ENCODE measurements around the gene STK32B. TPM values are rescaled to one million over a fixed set of nuclear protein-coding genes. Genes with fewer than 3 reads are reported as not detected.

Gene STK32B
- total RNA-seq, 1 donor from 2014 or later: not detected

GRCh38 chr4:5409972-5410618, 358.8 kb downstream of the STK32B start:
- intact Hi-C loops (cut with micrococcal nuclease): no loop called here
- Mint-ChIP-seq H3K4me3 (no peak overlapping the region), H3K9me3 (peaks cover 17% of the 10 kb centered on the region), H3K27me3 (ENCODE audit: insufficient read depth) (no peaks in the 10 kb centered on the region), H3K4me1 (ENCODE audit: low read depth) (no peaks in the 10 kb centered on the region), H3K27ac (no peak overlapping the region), H3K36me3 (ENCODE audit: low read depth) (no peaks in the 10 kb centered on the region)
- DNase-seq (ENCODE audit: low spot score): no peak

GRCh38 chr4:5412296-5412695, 361.0 kb downstream of the STK32B start:
- Mint-ChIP-seq H3K4me3 (no peak overlapping the region), H3K4me1 (ENCODE audit: low read depth) (no peaks in the 10 kb centered on the region), H3K9me3 (peaks cover 2% of the 10 kb centered on the region), H3K36me3 (ENCODE audit: low read depth) (no peaks in the 10 kb centered on the region), H3K27me3 (ENCODE audit: insufficient read depth) (no peaks in the 10 kb centered on the region), H3K27ac (no peak overlapping the region)
- no peak for DNase-seq (ENCODE audit: low spot score)
- intact Hi-C loops (cut with micrococcal nuclease): no loop called here

GRCh38 chr4:5412751-5413150, 361.5 kb downstream of the STK32B start:
- Mint-ChIP-seq H3K4me1 (ENCODE audit: low read depth) (no peaks in the 10 kb centered on the region), H3K36me3 (ENCODE audit: low read depth) (no peaks in the 10 kb centered on the region), H3K27me3 (ENCODE audit: insufficient read depth) (no peaks in the 10 kb centered on the region), H3K27ac (no peak overlapping the region), H3K4me3 (no peak overlapping the region), H3K9me3 (no peaks in the 10 kb centered on the region)
- intact Hi-C loops (cut with micrococcal nuclease): no loop called here
- DNase-seq (ENCODE audit: low spot score): no peak

GRCh38 chr4:5416637-5417036, 365.4 kb downstream of the STK32B start:
- Mint-ChIP-seq H3K4me1 (ENCODE audit: low read depth) (no peaks in the 10 kb centered on the region), H3K27me3 (ENCODE audit: insufficient read depth) (no peaks in the 10 kb centered on the region), H3K9me3 (peaks cover 5% of the 10 kb centered on the region), H3K36me3 (ENCODE audit: low read depth) (no peaks in the 10 kb centered on the region), H3K4me3 (no peak overlapping the region), H3K27ac (no peak overlapping the region)
- intact Hi-C loops (cut with micrococcal nuclease): no loop called here
- DNase-seq (ENCODE audit: low spot score): no peak

GRCh38 chr4:5420266-5420665, 369.0 kb downstream of the STK32B start:
- DNase-seq (ENCODE audit: low spot score): no peak

GRCh38 chr4:5421416-5421815, 370.1 kb downstream of the STK32B start:
- DNase-seq (ENCODE audit: low spot score): no peak
- Mint-ChIP-seq H3K36me3 (ENCODE audit: low read depth) (no peaks in the 10 kb centered on the region), H3K9me3 (peaks cover 5% of the 10 kb centered on the region), H3K4me1 (ENCODE audit: low read depth) (no peaks in the 10 kb centered on the region), H3K27ac (no peak overlapping the region), H3K4me3 (no peak overlapping the region), H3K27me3 (ENCODE audit: insufficient read depth) (no peaks in the 10 kb centered on the region)
- intact Hi-C loops (cut with micrococcal nuclease): no loop called here

More at GRCh38 chr4:5420266-5420665, 369.0 kb downstream of the STK32B start:
- Mint-ChIP-seq H3K9me3 (peaks cover 5% of the 10 kb centered on the region), H3K27ac (no peak overlapping the region), H3K36me3 (ENCODE audit: low read depth) (no peaks in the 10 kb centered on the region), H3K4me1 (ENCODE audit: low read depth) (no peaks in the 10 kb centered on the region), H3K4me3 (no peak overlapping the region), H3K27me3 (ENCODE audit: insufficient read depth) (no peaks in the 10 kb centered on the region)
- intact Hi-C loops (cut with micrococcal nuclease): no loop called here

GRCh38 chr4:5422195-5422594, 370.9 kb downstream of the STK32B start:
- Mint-ChIP-seq H3K36me3 (ENCODE audit: low read depth) (no peaks in the 10 kb centered on the region), H3K4me3 (no peak overlapping the region), H3K9me3 (peaks cover 5% of the 10 kb centered on the region), H3K4me1 (ENCODE audit: low read depth) (no peaks in the 10 kb centered on the region), H3K27me3 (ENCODE audit: insufficient read depth) (no peaks in the 10 kb centered on the region), H3K27ac (no peak overlapping the region)
- DNase-seq (ENCODE audit: low spot score): no peak
- intact Hi-C loops (cut with micrococcal nuclease): no loop called here

- DNase-seq (ENCODE audit: low spot score): no peak
- Mint-ChIP-seq H3K4me1 (ENCODE audit: low read depth) (no peaks in the 10 kb centered on the region), H3K9me3 (no peaks in the 10 kb centered on the region), H3K27ac (no peak overlapping the region), H3K27me3 (ENCODE audit: insufficient read depth) (no peaks in the 10 kb centered on the region), H3K36me3 (ENCODE audit: low read depth) (no peaks in the 10 kb centered on the region), H3K4me3 (no peak overlapping the region)
- intact Hi-C loops (cut with micrococcal nuclease): no loop called here
Measured at GRCh38 chr4:5423670-5424069, 372.4 kb downstream of the STK32B start.

- no peak for DNase-seq (ENCODE audit: low spot score)
- Mint-ChIP-seq H3K27me3 (ENCODE audit: insufficient read depth) (no peaks in the 10 kb centered on the region), H3K36me3 (ENCODE audit: low read depth) (no peaks in the 10 kb centered on the region), H3K27ac (no peak overlapping the region), H3K4me3 (no peak overlapping the region), H3K4me1 (ENCODE audit: low read depth) (no peaks in the 10 kb centered on the region), H3K9me3 (no peaks in the 10 kb centered on the region)
- intact Hi-C loops (cut with micrococcal nuclease): no loop called here
Measured at GRCh38 chr4:5424211-5424610, 372.9 kb downstream of the STK32B start.

- intact Hi-C loops (cut with micrococcal nuclease): no loop called here
- Mint-ChIP-seq H3K27ac (no peak overlapping the region), H3K4me1 (ENCODE audit: low read depth) (no peaks in the 10 kb centered on the region), H3K4me3 (no peak overlapping the region), H3K36me3 (ENCODE audit: low read depth) (no peaks in the 10 kb centered on the region), H3K9me3 (no peaks in the 10 kb centered on the region), H3K27me3 (ENCODE audit: insufficient read depth) (no peaks in the 10 kb centered on the region)
- DNase-seq (ENCODE audit: low spot score): no peak
Measured at GRCh38 chr4:5424901-5425300, 373.6 kb downstream of the STK32B start.

- no peaks in the 10 kb centered on the region for H3K9me3 Mint-ChIP-seq
- no peak overlapping the region for H3K27ac Mint-ChIP-seq
- H3K4me3 Mint-ChIP-seq: no peak overlapping the region
- no peaks in the 10 kb centered on the region for H3K36me3 Mint-ChIP-seq (ENCODE audit: low read depth)
- DNase-seq (ENCODE audit: low spot score): no peak
- no peaks in the 10 kb centered on the region for H3K4me1 Mint-ChIP-seq (ENCODE audit: low read depth)
- no peaks in the 10 kb centered on the region for H3K27me3 Mint-ChIP-seq (ENCODE audit: insufficient read depth)
- intact Hi-C loops (cut with micrococcal nuclease): no loop called here
Measured at GRCh38 chr4:5429747-5430146, 378.5 kb downstream of the STK32B start.

- Mint-ChIP-seq H3K4me3 (no peak overlapping the region), H3K27ac (no peak overlapping the region), H3K9me3 (peaks cover 3% of the 10 kb centered on the region), H3K36me3 (ENCODE audit: low read depth) (no peaks in the 10 kb centered on the region), H3K27me3 (ENCODE audit: insufficient read depth) (no peaks in the 10 kb centered on the region), H3K4me1 (ENCODE audit: low read depth) (no peaks in the 10 kb centered on the region)
- no peak for DNase-seq (ENCODE audit: low spot score)
- intact Hi-C loops (cut with micrococcal nuclease): no loop called here
Measured at GRCh38 chr4:5433196-5433595, 381.9 kb downstream of the STK32B start.

- Mint-ChIP-seq H3K4me1 (ENCODE audit: low read depth) (no peaks in the 10 kb centered on the region), H3K9me3 (peaks cover 6% of the 10 kb centered on the region)
- intact Hi-C loops (cut with micrococcal nuclease): no loop called here
Measured at GRCh38 chr4:5435201-5435600, 383.9 kb downstream of the STK32B start.

GRCh38 chr4:5435823-5436222, 384.5 kb downstream of the STK32B start:
- H3K4me3 Mint-ChIP-seq: no peak overlapping the region
- H3K9me3 Mint-ChIP-seq: peaks cover 6% of the 10 kb centered on the region
- no peaks in the 10 kb centered on the region for H3K27me3 Mint-ChIP-seq (ENCODE audit: insufficient read depth)
- H3K27ac Mint-ChIP-seq: no peak overlapping the region
- H3K4me1 Mint-ChIP-seq (ENCODE audit: low read depth): no peaks in the 10 kb centered on the region
- H3K36me3 Mint-ChIP-seq (ENCODE audit: low read depth): no peaks in the 10 kb centered on the region
- intact Hi-C loops (cut with micrococcal nuclease): no loop called here
- no peak for DNase-seq (ENCODE audit: low spot score)

More at GRCh38 chr4:5435201-5435600, 383.9 kb downstream of the STK32B start:
- Mint-ChIP-seq H3K27me3 (ENCODE audit: insufficient read depth) (no peaks in the 10 kb centered on the region), H3K36me3 (ENCODE audit: low read depth) (no peaks in the 10 kb centered on the region), H3K4me3 (no peak overlapping the region), H3K27ac (no peak overlapping the region)
- no peak for DNase-seq (ENCODE audit: low spot score)
